DND-41 (cell line): Measurements from ENCODE around the gene NOL4L.

Experiments
- ATAC-seq: fragments of 200-7000 bp; cut with Tn5 transposase; 3 replicates; pipeline ENCODE4 v1.9.1; 2021; ENCODE audit warnings: low read depth; ENCODE audit not compliant: insufficient read depth
- DNase-seq: peaks from one replicate; pipeline ENCODE4 v3.0.0-alpha.2; 2020
- H2AFZ ChIP-seq: 2 replicates; pipeline ENCODE4 v1.6.0; 2012; ENCODE audit warnings: low read depth, low read length
- H3K27ac ChIP-seq: 2 replicates; pipeline ENCODE4 v1.5.1; 2012; ENCODE audit warnings: low read length, inconsistent platforms
- H3K27me3 ChIP-seq: fragments of 200-600 bp; sonication (generic); 2 replicates; pipeline ENCODE4 v1.6.0; 2012; ENCODE audit warnings: low read length, mild to moderate bottlenecking, inconsistent platforms; ENCODE audit not compliant: insufficient read depth, poor library complexity
- H3K36me3 ChIP-seq: 2 replicates; pipeline ENCODE4 v1.5.1; 2012; ENCODE audit warnings: low read length, inconsistent platforms; ENCODE audit not compliant: insufficient read depth
- H3K4me1 ChIP-seq: 2 replicates; pipeline ENCODE4 v1.5.1; 2012; ENCODE audit warnings: mild to moderate bottlenecking, low read length; ENCODE audit not compliant: insufficient read depth
- H3K4me2 ChIP-seq: 2 replicates; pipeline ENCODE4 v1.6.0; 2012; ENCODE audit warnings: mild to moderate bottlenecking, moderate library complexity, low read length, inconsistent platforms; ENCODE audit not compliant: insufficient read depth
- H3K4me3 ChIP-seq, 2 experiments: fragments of 200-600 bp in 1 of 2; shearing (Covaris generic) in 1 of 2; 2 replicates each; pipeline ENCODE4 v1.5.1; 2012 to 2016; ENCODE audit warnings: inconsistent platforms in 2 of 2, low read length in 2 of 2, mild to moderate bottlenecking in 2 of 2, low read depth in 1 of 2, moderate library complexity in 1 of 2
- H3K79me2 ChIP-seq: 2 replicates; pipeline ENCODE4 v1.6.0; 2012; ENCODE audit warnings: low read length, inconsistent platforms; ENCODE audit not compliant: insufficient read depth
- H3K9ac ChIP-seq: 2 replicates; pipeline ENCODE4 v1.6.0; 2012; ENCODE audit warnings: low read depth, mild to moderate bottlenecking, inconsistent platforms, low read length, moderate library complexity
- H3K9me3 ChIP-seq: 2 replicates; pipeline ENCODE4 v1.5.1; 2012; ENCODE audit warnings: low read length, moderate library complexity, mild to moderate bottlenecking, inconsistent platforms; ENCODE audit not compliant: insufficient read depth, severe bottlenecking
- H4K20me1 ChIP-seq: 2 replicates; pipeline ENCODE4 v1.6.0; 2012; ENCODE audit warnings: low read length; ENCODE audit not compliant: insufficient read depth
- CTCF ChIP-seq: IDR thresholded peaks from 2 replicates; pipeline ENCODE4 v1.5.1; 2012; ENCODE audit warnings: borderline replicate concordance, low read length, moderate library complexity, mild to moderate bottlenecking; ENCODE audit not compliant: poor library complexity, severe bottlenecking; ENCODE audit errors: extremely low read depth
- EZH2 ChIP-seq: IDR thresholded peaks from 3 replicates; pipeline ENCODE4 v1.6.1; 2012; ENCODE audit warnings: borderline replicate concordance, low read depth, mild to moderate bottlenecking, moderate library complexity, low read length, inconsistent platforms; ENCODE audit not compliant: severe bottlenecking

NOL4L gene

DNA sequence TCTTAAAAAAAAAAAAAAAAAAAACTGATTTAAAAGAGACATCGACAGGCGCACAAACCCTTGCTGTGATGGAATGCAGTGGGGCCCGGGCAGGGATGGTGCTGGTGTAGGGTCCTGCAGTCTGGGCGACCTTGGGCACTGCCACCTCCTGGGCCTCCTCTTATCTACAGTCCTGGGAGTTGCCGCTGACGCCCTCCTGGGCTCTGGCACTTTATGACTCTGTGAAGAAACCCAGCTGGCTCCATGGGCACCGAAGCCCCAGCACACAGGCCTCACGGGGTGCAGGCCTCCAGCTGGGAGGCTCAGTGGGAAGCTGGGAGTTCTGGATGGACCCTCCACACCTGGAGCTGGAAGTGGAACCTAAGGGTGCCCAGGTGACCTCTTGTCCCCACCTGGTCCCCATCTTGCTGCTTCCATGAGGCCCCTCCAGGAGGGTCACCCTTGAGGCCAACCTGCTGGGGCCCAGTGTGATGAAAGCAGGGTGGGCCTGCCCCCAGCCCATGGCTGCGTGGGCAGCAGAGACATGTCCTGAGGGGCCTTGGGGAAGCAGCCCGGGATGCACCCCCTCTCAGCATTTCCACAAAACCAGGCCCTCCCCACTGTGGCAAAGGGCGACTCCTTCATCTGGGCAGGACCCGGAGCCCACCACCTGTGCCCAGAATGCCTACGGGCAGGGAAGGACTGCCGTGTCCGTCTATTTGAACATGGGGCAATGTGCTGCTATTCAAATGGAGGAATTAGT lies 122.1 kb downstream of the NOL4L start:
- TF ChIP-seq EZH2 = no peak
- no peak for TF ChIP-seq CTCF
- DNase-seq = no peak

DNA sequence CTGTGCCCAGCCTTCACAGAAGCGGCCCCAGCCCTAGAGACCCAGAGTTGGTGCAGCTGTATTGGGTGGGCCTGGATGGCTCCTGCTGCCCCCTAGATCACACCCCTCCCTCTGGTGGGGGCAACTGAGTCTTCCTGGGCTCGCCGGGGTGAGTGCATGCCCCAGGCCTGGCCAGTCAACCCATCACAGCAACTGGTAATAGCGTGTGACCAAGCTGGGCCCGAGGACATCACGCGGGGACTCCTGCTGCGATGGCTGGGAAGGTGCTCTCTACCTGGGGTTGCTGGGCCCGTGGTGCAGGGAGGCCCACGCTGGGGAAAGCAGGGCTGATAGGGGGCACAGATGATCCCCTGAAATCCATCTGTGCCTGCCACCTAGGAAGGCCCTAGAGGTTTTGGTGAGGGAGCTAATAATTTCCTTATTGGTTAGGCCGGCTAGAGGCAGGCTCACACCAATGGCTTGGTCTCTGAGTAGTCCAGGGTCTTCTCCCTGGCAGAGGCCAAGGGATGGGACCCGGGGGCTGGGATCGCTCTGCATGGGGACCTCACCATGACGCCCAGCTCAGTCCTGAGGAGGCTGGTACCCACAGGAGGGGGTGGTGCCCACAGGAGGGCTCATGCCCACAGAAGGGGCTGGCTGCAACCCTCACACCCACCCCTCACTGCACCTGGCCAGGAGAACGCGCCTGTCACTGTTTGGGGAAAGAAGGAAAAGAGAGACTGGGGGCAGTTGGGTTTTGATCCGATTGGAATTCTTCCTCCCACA lies 123.1 kb downstream of the NOL4L start:
- H2AFZ ChIP-seq = no peak overlapping the region
- TF ChIP-seq CTCF = no peak
- TF ChIP-seq EZH2 = no peak
- DNase-seq = no peak
- ATAC-seq = no peak
- H3K4me1 ChIP-seq = no peaks in the 10 kb centered on the region
- peaks cover 73% of the 10 kb centered on the region for H3K79me2 ChIP-seq
- H3K27ac ChIP-seq = no peak overlapping the region
- H3K4me3 ChIP-seq = no peak overlapping the region
- no peaks in the 10 kb centered on the region for H3K27me3 ChIP-seq
- H3K9ac ChIP-seq = no peak overlapping the region
- peaks cover 68% of the 10 kb centered on the region for H4K20me1 ChIP-seq
- H3K36me3 ChIP-seq = peaks cover 72% of the 10 kb centered on the region
- no peak overlapping the region for H3K4me2 ChIP-seq
- H3K9me3 ChIP-seq = no peaks in the 10 kb centered on the region

More for the DNA sequence above, 122.1 kb downstream of the NOL4L start:
- Histone ChIP-seq H3K36me3 (peaks cover 80% of the 10 kb centered on the region), H3K79me2 (peaks cover 76% of the 10 kb centered on the region), H3K4me1 (no peaks in the 10 kb centered on the region), H3K9me3 (no peaks in the 10 kb centered on the region), H3K4me2 (no peak overlapping the region), H3K4me3 (no peak overlapping the region), H3K9ac (no peak overlapping the region), H3K27ac (no peak overlapping the region), H3K27me3 (no peaks in the 10 kb centered on the region), H2AFZ (no peak overlapping the region), H4K20me1 (peaks cover 69% of the 10 kb centered on the region)
- ATAC-seq = no peak

- no peak overlapping the region for H3K9ac ChIP-seq
- TF ChIP-seq EZH2 (no peak), CTCF (no peak)
- H3K36me3 ChIP-seq = peaks cover 71% of the 10 kb centered on the region
These were observed 124.3 kb downstream of the NOL4L start for GRCh38 chr20:32460683-32461320.

More at GRCh38 chr20:32460683-32461320, 124.3 kb downstream of the NOL4L start:
- Histone ChIP-seq H3K9me3 (no peaks in the 10 kb centered on the region), H3K4me1 (no peaks in the 10 kb centered on the region), H3K27ac (no peak overlapping the region; the same call in 1 of the 2 replicates), H2AFZ (no peak overlapping the region), H4K20me1 (peaks cover 71% of the 10 kb centered on the region), H3K27me3 (no peaks in the 10 kb centered on the region), H3K4me2 (no peak overlapping the region), H3K79me2 (peaks cover 65% of the 10 kb centered on the region), H3K4me3 (no peak overlapping the region)
- DNase-seq = no peak
- ATAC-seq = no peak
